Body of pancreas (tissue), 4 donors: ENCODE measurements around the gene HIF3A. TPM values are rescaled to one million over a fixed set of nuclear protein-coding genes. Genes with fewer than 3 reads are reported as not detected.

ENCODE experiments used
- ATAC-seq: fragments of 150-250 bp; one replicate; pipeline ENCODE4 v1.9.1; 2016
- DNase-seq, 4 donors: peaks; one replicate each; pipeline ENCODE4 v3.0.0-alpha.2; 2019
- H3K27ac ChIP-seq, 4 donors: fragments of 200-600 bp; sonication (generic); 1 replicate in 3 of 4; 2 replicates in 1 of 4; pipeline versions ENCODE4 v1.5.1 to v1.6.1; 2016 to 2019; ENCODE audit warnings: mild to moderate bottlenecking in 1 of 4, mixed read lengths in 1 of 4, moderate library complexity in 1 of 4
- H3K27me3 ChIP-seq, 2 donors: fragments of 200-600 bp; sonication (generic); one replicate each; pipeline ENCODE4 v1.6.0; 2016; ENCODE audit warnings: mild to moderate bottlenecking in 1 of 2
- H3K36me3 ChIP-seq, 2 donors: fragments of 200-600 bp; sonication (generic); replicated peaks in 1 of 2; 2 replicates each; pipeline ENCODE4 v1.5.1; 2016; ENCODE audit warnings: low read depth in 2 of 2; ENCODE audit not compliant: insufficient read depth in 1 of 2
- H3K4me1 ChIP-seq: fragments of 200-600 bp; sonication (generic); one replicate; pipeline ENCODE4 v1.6.0; 2016
- H3K4me3 ChIP-seq, 2 donors: fragments of 200-600 bp; sonication (generic); 1 replicate in 1 of 2; 2 replicates in 1 of 2; pipeline ENCODE4 v1.5.1; 2016 to 2019
- H3K9me3 ChIP-seq, 3 donors: fragments of 200-600 bp; sonication (generic); 1 replicate in 2 of 3; 2 replicates in 1 of 3; pipeline ENCODE4 v1.5.1; 2016
- CTCF ChIP-seq, 7 experiments: fragments of 450-650 bp in 4 of 7; fragments of 200-600 bp in 3 of 7; sonication (generic) in 3 of 7; IDR thresholded peaks; one replicate each; pipeline ENCODE4 v1.5.1; 2016 to 2019; ENCODE audit warnings: antibody characterized with exemption in 7 of 7
- POLR2A ChIP-seq, 3 donors: fragments of 450-650 bp; IDR thresholded peaks; one replicate each; pipeline ENCODE4 v1.6.1; 2016; ENCODE audit warnings: antibody characterized with exemption in 3 of 3, mild to moderate bottlenecking in 2 of 3
- WGBS, 2 donors: methylation state at CpG; one replicate each; pipeline ENCODE4 v1.1.5; 2017; 5-methylcytosine and 5-hydroxymethylcytosine counted together
- intact Hi-C: fragments of 100-400 bp; cut with DNase I; formaldehyde crosslinking; loops from one replicate; pipeline ENCODE4 v1.15.1; 2023
- total RNA-seq, 2 donors: library from RNA; depleted of rRNA; stranded (reverse); fragments of >200 nt; gene quantifications; one replicate each; pipeline ENCODE4 v1.1.0, GENCODE V29; 2016

HIF3A gene
- total RNA-seq, 2 donors from 2014 or later, result 24.4 to 63.3 TPM

- Histone ChIP-seq H3K27ac (peak overlapping the region; percentile 70 to 90 (median 84)), H3K4me1 (peaks cover 47% of the 10 kb centered on the region), H3K4me3 (no peak overlapping the region), H3K27me3 (no peaks in the 10 kb centered on the region), H3K36me3 (no peaks in the 10 kb centered on the region), H3K9me3 (no peaks in the 10 kb centered on the region)
- intact Hi-C loops, result no loop called here
- peak; percentile 41 to 54 (median 44) for DNase-seq
- TF ChIP-seq POLR2A (IDR thresholded peaks at IDR 0.05) (peak in 1 of 3 donors; percentile 12), CTCF (IDR thresholded peaks at IDR 0.05) (no peak)
- ATAC-seq, result peak; percentile 4
- 38 to 54% methylated on average over 8 to 16 of the region's 19 CpGs for WGBS, 2 donors
Observed at GRCh38 chr19:46297700-46298478, 1.0 kb downstream of the HIF3A start.

GRCh38 chr19:46298479-46299003 is 1.7 kb downstream of the HIF3A start:
- DNase-seq (no peak), ATAC-seq (no peak)
- intact Hi-C loops, result no loop called here
- Histone ChIP-seq H3K36me3 (no peaks in the 10 kb centered on the region), H3K4me1 (peaks cover 52% of the 10 kb centered on the region), H3K9me3 (no peaks in the 10 kb centered on the region), H3K4me3 (no peak overlapping the region), H3K27ac (peak overlapping the region; percentile 70 to 90 (median 84)), H3K27me3 (no peaks in the 10 kb centered on the region)
- TF ChIP-seq POLR2A (IDR thresholded peaks at IDR 0.05) (peak in 2 of 3 donors; percentile 30 to 45), CTCF (IDR thresholded peaks at IDR 0.05) (no peak)
- 7 to 8% methylated on average over 5 to 7 of the region's 7 CpGs for WGBS, 2 donors

- intact Hi-C loops, result no loop called here
- peaks cover 56% of the 10 kb centered on the region for H3K4me1 ChIP-seq
Observed at GRCh38 chr19:46299004-46299509, 2.2 kb downstream of the HIF3A start.

GRCh38 chr19:46299695-46300094 is 2.9 kb downstream of the HIF3A start:
- Histone ChIP-seq H3K36me3 (no peaks in the 10 kb centered on the region), H3K4me3 (no peak overlapping the region), H3K9me3 (no peaks in the 10 kb centered on the region), H3K27me3 (no peaks in the 10 kb centered on the region), H3K27ac (peak overlapping the region; percentile 70 to 90 (median 84)), H3K4me1 (peaks cover 56% of the 10 kb centered on the region)
- no peak for DNase-seq
- intact Hi-C loops, result no loop called here
- TF ChIP-seq POLR2A (IDR thresholded peaks at IDR 0.05) (no peak), CTCF (IDR thresholded peaks at IDR 0.05) (no peak)
- 46 to 57% methylated on average over 7 of the region's 7 CpGs for WGBS, 2 donors
- no peak for ATAC-seq

More at GRCh38 chr19:46299004-46299509, 2.2 kb downstream of the HIF3A start:
- no peak overlapping the region for H3K4me3 ChIP-seq
- ATAC-seq (peak; percentile 81), DNase-seq (peak; percentile 95 to 98 (median 98))
- no peaks in the 10 kb centered on the region for H3K36me3 ChIP-seq
- H3K27ac ChIP-seq, result peak overlapping the region; percentile 26 to 90 (median 84)
- H3K27me3 ChIP-seq, result no peaks in the 10 kb centered on the region
- TF ChIP-seq POLR2A (IDR thresholded peaks at IDR 0.05), result peak in 1 of 3 donors; percentile 1
- no peak for TF ChIP-seq CTCF (IDR thresholded peaks at IDR 0.05)
- H3K9me3 ChIP-seq, result no peaks in the 10 kb centered on the region
- WGBS, 2 donors, result 5 to 10% methylated on average over 2 to 11 of the region's 11 CpGs
